Measurements from ENCODE around the gene RBM23. TPM values are rescaled to one million over a fixed set of nuclear protein-coding genes. Genes with fewer than 3 reads are reported as not detected.
A peak's percentile ranks its signal among the peaks of the same experiment; 100 is the strongest.

RBM23 gene
- total RNA-seq, 4 donors from 2014 or later: 71.2 to 202 (median 105) TPM

DNA sequence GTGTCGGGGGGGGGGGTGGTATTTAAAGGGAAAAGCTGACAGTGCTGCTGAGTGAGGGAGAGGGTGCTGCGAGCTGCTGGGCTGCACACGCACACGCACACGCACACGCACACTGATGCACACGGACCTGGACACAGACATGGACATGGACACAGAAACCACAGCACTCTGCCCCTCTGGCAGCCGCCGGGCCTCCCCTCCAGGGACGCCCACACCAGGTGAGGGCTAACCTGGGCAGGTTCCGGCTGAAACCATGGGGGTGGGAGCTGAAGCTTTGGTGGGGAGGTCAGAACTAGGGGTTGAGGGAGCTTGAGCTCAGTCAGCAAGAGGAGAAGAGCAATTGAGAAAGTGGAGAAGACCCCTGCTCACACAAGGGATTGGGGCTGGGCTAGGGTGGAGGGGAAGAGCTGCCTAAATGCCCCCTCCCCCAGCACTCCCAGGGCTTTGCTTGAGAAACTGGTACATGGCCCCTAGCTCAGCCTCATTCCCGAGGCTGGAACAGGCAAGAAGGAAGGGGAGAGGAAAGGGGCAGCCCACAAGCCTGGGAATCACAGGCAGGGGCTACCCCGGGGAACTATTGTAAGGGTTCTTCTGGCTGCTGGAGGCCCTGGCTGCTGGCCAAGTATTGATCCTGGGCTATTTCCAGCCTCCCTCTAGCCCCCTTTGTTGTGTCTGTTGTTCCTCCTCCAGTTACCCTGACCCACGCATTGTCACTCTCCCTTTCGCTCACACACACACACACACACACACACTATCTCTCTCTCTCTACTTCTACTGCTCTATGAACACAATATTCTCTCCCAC, 35.6 kb downstream of the RBM23 start, which contains the start of gene REM2:
Gene REM2, plus strand, starts transcription at position 50 of the 804 bp plus-strand sequence. Its CDS starts 66 bp downstream, at position 116.
- TF ChIP-seq, protein P1, sequence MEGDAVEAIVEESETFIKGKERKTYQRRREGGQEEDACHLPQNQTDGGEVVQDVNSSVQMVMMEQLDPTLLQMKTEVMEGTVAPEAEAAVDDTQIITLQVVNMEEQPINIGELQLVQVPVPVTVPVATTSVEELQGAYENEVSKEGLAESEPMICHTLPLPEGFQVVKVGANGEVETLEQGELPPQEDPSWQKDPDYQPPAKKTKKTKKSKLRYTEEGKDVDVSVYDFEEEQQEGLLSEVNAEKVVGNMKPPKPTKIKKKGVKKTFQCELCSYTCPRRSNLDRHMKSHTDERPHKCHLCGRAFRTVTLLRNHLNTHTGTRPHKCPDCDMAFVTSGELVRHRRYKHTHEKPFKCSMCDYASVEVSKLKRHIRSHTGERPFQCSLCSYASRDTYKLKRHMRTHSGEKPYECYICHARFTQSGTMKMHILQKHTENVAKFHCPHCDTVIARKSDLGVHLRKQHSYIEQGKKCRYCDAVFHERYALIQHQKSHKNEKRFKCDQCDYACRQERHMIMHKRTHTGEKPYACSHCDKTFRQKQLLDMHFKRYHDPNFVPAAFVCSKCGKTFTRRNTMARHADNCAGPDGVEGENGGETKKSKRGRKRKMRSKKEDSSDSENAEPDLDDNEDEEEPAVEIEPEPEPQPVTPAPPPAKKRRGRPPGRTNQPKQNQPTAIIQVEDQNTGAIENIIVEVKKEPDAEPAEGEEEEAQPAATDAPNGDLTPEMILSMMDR (IDR thresholded peaks at IDR 0.05): peak in 1 of 3 donors; percentile 17
- no peak for TF ChIP-seq POLR2A (IDR thresholded peaks at IDR 0.05)
- no peak for DNase-seq (ENCODE audit: low spot score in 2 of 2)
- no peak within 1 kb of the TSS for H3K4me3 ChIP-seq (ENCODE audit: low read depth, poor library complexity, severe bottlenecking)
- 35 to 37% methylated on average over 14 to 15 of the region's 15 CpGs for WGBS, 2 donors
- intact Hi-C loops (cut with DNase I; ENCODE audit: low total_unique reads): no loop called here

DNA sequence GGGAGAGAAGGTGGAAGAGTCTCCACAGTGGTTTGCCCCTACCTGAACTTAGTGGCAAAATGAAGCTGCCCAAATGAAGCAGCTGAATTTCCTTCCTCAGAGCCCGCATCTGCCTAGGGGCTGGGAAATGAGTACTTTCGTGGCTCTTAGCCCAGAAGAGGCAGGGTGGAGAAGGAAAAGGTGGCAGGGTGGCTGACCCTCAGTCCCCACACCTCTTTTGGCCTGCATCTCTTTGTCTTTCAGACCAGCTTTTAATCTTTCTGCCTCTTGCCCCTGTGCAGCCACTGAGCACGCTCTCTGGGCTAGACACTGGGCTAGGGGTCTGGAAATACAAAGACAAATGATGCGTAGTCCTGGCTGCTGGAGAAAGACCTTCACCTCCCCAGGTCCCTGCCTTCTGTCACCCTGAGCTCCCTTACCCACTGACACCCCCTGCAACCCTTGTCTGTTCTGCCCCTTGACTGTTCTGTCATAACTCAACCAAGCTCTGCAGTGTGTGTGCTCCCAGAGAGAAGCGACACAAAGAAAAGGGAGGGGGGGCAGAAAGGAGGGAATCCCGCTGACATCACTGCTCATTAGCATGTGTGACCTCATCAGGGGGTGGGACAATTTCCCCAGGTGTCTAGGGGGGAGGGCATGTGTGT, 36.3 kb downstream of the RBM23 start:
- WGBS, 2 donors: 19 to 22% methylated on average over 6 of the region's 6 CpGs
- H3K4me3 ChIP-seq (ENCODE audit: low read depth, poor library complexity, severe bottlenecking): no peak overlapping the region
- intact Hi-C loops (cut with DNase I; ENCODE audit: low total_unique reads): no loop called here
- no peak for DNase-seq (ENCODE audit: low spot score in 2 of 2)
- no peak for TF ChIP-seq POLR2A (IDR thresholded peaks at IDR 0.05)
- TF ChIP-seq, protein P1 (IDR thresholded peaks at IDR 0.05): no peak

DNA sequence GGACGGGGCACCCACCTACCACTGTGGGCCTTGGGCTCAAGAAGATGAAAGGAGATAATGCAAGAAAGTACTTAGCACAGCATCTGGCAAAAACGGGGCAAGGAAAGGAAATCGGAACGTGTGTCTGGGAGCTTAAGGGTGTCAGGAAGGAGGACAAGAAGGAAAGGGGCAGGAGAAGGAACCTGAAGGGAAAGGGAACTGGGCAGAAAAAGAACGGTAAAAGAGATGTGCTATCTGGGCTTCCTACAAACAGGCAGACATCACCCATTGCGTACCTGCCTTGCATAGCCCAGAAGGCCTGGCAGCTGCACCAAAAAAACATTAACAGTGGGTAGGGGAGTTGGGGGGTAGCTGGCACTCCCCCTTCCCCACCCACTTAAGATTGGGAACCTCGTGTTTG, 36.9 kb downstream of the RBM23 start:
- DNase-seq (ENCODE audit: low spot score in 2 of 2): no peak
- intact Hi-C loops (cut with DNase I; ENCODE audit: low total_unique reads): no loop called here
- no peak overlapping the region for H3K4me3 ChIP-seq (ENCODE audit: low read depth, poor library complexity, severe bottlenecking)
- no peak for TF ChIP-seq POLR2A (IDR thresholded peaks at IDR 0.05)
- TF ChIP-seq, protein P1 (IDR thresholded peaks at IDR 0.05): no peak
- WGBS, 2 donors: 25 to 28% methylated on average over 7 of the region's 7 CpGs

DNA sequence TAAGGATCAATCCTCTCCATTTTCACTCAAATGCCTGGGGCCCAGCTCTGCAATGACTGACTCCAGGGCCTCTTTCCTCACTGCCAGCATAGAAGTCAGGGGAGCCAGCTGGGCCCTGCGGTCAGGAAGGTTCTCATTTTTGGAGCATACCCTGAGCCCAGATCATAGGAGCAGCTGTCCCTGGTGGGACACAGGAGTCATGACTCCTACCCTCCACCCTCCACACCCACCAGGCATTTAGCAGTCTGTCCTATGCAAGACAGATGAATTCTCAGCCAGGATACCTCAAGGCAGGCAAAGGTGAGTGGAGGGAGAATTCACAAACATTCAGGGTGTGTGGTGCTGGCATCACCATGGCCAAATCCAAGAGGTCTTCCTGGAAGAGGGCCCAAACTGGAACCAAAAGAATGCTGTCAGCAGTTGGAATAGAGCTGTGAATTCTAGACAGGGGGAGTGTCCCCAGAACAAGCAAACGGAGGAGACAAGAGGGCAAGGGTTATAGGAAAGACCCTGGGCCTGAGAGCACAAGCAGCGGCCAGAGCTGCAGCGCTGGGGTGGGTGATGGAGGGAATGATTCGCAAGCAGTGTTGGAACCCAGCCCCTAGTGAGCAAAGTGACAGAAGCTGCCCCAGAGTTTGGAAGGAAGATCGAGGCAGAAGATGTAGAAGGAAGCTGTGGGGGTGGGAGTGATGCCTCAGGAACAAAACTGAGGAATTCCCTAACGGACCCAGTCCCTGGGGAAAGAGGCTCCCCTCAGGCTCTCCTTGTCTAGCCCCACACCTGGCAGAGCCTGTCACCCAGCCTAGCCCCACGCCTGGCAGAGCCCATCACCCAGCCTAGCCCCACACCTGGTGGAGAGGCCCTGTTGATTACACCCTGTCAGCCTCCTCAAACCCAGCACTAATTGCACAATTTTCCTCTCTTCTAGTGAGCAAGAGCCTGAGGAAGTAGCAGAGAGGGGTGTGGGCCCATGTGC, 40.4 kb downstream of the RBM23 start:
- H3K4me3 ChIP-seq (ENCODE audit: low read depth, poor library complexity, severe bottlenecking): no peak overlapping the region
- DNase-seq (ENCODE audit: low spot score in 2 of 2): no peak
- intact Hi-C loops (cut with DNase I; ENCODE audit: low total_unique reads): no loop called here
- TF ChIP-seq POLR2A (IDR thresholded peaks at IDR 0.05): no peak
- TF ChIP-seq, protein P1 (IDR thresholded peaks at IDR 0.05): no peak
- 77 to 79% methylated on average over 8 of the region's 8 CpGs for WGBS, 2 donors

DNA sequence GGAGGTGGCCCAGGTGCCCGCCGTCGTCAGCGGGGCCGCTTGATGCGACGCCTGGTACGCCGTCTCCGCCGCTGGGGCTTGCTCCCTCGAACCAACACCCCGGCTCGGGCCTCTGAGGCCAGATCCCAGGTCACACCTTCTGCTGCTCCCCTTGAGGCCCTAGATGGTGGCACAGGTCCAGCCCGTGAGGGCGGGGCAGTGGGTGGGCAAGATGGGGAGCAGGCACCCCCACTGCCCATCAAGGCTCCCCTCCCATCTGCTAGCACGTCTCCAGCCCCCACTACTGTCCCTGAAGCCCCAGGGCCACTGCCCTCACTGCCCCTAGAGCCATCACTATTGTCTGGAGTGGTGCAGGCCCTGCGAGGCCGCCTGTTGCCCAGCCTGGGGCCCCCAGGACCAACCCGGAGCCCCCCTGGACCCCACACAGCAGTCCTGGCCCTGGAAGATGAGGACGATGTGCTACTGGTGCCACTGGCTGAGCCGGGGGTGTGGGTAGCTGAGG, 41.9 kb downstream of the RBM23 start:
- no peak overlapping the region for H3K4me3 ChIP-seq (ENCODE audit: low read depth, poor library complexity, severe bottlenecking)
- DNase-seq (ENCODE audit: low spot score in 2 of 2): no peak
- intact Hi-C loops (cut with DNase I; ENCODE audit: low total_unique reads): no loop called here
- TF ChIP-seq, protein P1 (IDR thresholded peaks at IDR 0.05): no peak
- TF ChIP-seq POLR2A (IDR thresholded peaks at IDR 0.05): no peak
- WGBS, 2 donors: 91 to 93% methylated on average over 20 to 22 of the region's 22 CpGs
